OCI-LY1 (cell line): Measurements from ENCODE around the gene PHOSPHO1.
A peak's percentile ranks its signal among the peaks of the same experiment; 100 is the strongest.

ENCODE experiments used
- H2AFZ ChIP-seq: fragments of 200-600 bp; sonication (generic), shearing (Covaris generic); 2 replicates; pipeline ENCODE4 v1.6.0; 2014; ENCODE audit warnings: antibody characterized with exemption, mild to moderate bottlenecking, low read length
- H3F3A ChIP-seq: fragments of 200-600 bp; sonication (generic), shearing (Covaris generic); 2 replicates; pipeline ENCODE4 v1.6.0; 2014; ENCODE audit warnings: mild to moderate bottlenecking, antibody characterized with exemption, low read length, moderate library complexity; ENCODE audit not compliant: insufficient read depth
- H3K27ac ChIP-seq: fragments of 200-600 bp; sonication (generic); 2 replicates; pipeline ENCODE4 v1.5.1; 2014; ENCODE audit warnings: low read length, mixed run types, mild to moderate bottlenecking, low read depth; ENCODE audit not compliant: poor library complexity, severe bottlenecking
- H3K27me3 ChIP-seq: fragments of 200-600 bp; sonication (generic); 2 replicates; pipeline ENCODE4 v1.6.0; 2014; ENCODE audit warnings: antibody characterized with exemption, mild to moderate bottlenecking, low read length, moderate library complexity; ENCODE audit not compliant: insufficient read depth
- H3K36me3 ChIP-seq: fragments of 200-600 bp; sonication (generic); 2 replicates; pipeline ENCODE4 v1.6.1; 2014; ENCODE audit warnings: mild to moderate bottlenecking, antibody characterized with exemption, low read length, moderate library complexity, mixed read lengths; ENCODE audit not compliant: insufficient read depth
- H3K4me1 ChIP-seq: fragments of 200-600 bp; sonication (generic); 2 replicates; pipeline ENCODE4 v1.5.1; 2014; ENCODE audit warnings: mild to moderate bottlenecking, low read length, moderate library complexity; ENCODE audit not compliant: insufficient read depth, severe bottlenecking
- H3K4me2 ChIP-seq: fragments of 200-600 bp; sonication (generic), shearing (Covaris generic); 2 replicates; pipeline ENCODE4 v1.6.1; 2014; ENCODE audit warnings: low read length
- H3K4me3 ChIP-seq: fragments of 200-600 bp; sonication (generic); 2 replicates; pipeline ENCODE4 v1.5.1; 2014; ENCODE audit warnings: low read length, low read depth, mild to moderate bottlenecking, mixed read lengths; ENCODE audit not compliant: poor library complexity, severe bottlenecking
- H3K79me2 ChIP-seq: fragments of 200-600 bp; shearing (Covaris generic); 2 replicates; pipeline ENCODE4 v1.6.1; 2016; ENCODE audit warnings: mixed run types, low read length, mixed read lengths; ENCODE audit not compliant: insufficient read depth
- H3K9ac ChIP-seq: fragments of 200-600 bp; sonication (generic), shearing (Covaris generic); 2 replicates; pipeline ENCODE4 v1.6.1; 2014; ENCODE audit warnings: mild to moderate bottlenecking, low read length, mixed read lengths
- H3K9me2 ChIP-seq: fragments of 200-600 bp; sonication (generic), shearing (Covaris generic); 2 replicates; pipeline ENCODE4 v1.6.1; 2014; ENCODE audit warnings: low read depth, mild to moderate bottlenecking, low read length, mixed read lengths
- H3K9me3 ChIP-seq: fragments of 200-600 bp; shearing (Covaris generic); 2 replicates; pipeline ENCODE4 v1.6.1; 2014; ENCODE audit warnings: low read length, mixed read lengths
- H4K20me1 ChIP-seq: fragments of 200-600 bp; sonication (generic), shearing (Covaris generic); 2 replicates; pipeline ENCODE4 v1.6.0; 2016; ENCODE audit warnings: mild to moderate bottlenecking, low read length; ENCODE audit not compliant: insufficient read depth
- EZH2 ChIP-seq: fragments of 200-600 bp; sonication (generic), shearing (Covaris generic); IDR thresholded peaks from 2 replicates; pipeline ENCODE4 v1.8.0; 2017; ENCODE audit warnings: borderline replicate concordance, mixed run types, mild to moderate bottlenecking, antibody characterized with exemption, low read length, moderate library complexity, mixed read lengths
- TF ChIP-seq, protein P1 (sequence below): fragments of 200-600 bp; sonication (generic), shearing (Covaris generic); IDR thresholded peaks from 2 replicates; pipeline ENCODE4 v1.5.1; 2017; ENCODE audit warnings: mild to moderate bottlenecking, antibody characterized with exemption, low read length, moderate library complexity, mixed read lengths

PHOSPHO1 gene

DNA sequence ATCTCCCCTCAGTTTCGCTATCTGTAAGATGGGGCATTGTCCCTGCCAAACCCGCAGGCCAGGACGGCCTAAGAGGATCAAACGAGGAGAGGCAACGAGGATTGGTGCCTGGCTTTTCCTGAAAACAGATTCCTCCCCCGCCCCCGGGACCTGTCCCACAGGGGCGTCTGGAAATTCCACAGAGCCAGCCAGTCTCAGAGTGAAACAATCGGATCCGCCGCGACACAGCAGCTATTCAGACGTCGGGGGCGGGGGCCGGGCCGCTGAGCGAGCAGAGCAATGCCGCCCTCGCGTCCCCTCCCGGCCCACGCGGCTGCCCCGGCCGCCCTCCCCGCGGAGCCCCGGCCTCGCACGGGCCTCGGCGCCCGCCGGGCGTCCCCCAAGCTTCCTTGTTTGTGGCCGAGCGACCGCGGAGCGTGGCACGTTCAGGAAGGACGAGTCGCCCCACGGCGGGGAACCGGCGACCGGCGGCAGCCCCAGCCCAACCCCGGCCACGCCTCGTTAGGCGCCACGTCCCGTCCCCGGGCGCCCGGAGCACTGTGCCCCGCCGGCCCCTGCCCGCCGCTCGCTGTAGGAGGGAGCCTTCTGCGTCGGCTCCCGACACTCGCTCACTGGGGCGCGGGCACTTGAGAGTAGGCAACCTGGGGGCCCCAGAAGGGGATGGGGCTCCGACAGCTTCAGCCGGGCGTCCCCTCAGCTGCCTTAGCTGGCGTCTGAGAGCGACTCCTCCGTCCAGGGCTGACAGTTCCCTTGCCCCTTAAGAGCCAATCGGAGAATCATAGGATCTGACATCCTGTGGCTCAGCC, 29.6 kb upstream of the PHOSPHO1 start:
- no peak for TF ChIP-seq EZH2
- TF ChIP-seq, protein P1, sequence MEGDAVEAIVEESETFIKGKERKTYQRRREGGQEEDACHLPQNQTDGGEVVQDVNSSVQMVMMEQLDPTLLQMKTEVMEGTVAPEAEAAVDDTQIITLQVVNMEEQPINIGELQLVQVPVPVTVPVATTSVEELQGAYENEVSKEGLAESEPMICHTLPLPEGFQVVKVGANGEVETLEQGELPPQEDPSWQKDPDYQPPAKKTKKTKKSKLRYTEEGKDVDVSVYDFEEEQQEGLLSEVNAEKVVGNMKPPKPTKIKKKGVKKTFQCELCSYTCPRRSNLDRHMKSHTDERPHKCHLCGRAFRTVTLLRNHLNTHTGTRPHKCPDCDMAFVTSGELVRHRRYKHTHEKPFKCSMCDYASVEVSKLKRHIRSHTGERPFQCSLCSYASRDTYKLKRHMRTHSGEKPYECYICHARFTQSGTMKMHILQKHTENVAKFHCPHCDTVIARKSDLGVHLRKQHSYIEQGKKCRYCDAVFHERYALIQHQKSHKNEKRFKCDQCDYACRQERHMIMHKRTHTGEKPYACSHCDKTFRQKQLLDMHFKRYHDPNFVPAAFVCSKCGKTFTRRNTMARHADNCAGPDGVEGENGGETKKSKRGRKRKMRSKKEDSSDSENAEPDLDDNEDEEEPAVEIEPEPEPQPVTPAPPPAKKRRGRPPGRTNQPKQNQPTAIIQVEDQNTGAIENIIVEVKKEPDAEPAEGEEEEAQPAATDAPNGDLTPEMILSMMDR = no peak
- Histone ChIP-seq H3F3A (no peaks in the 10 kb centered on the region), H3K79me2 (no peaks in the 10 kb centered on the region), H3K9me2 (no peaks in the 10 kb centered on the region), H3K9me3 (no peaks in the 10 kb centered on the region), H3K9ac (peak overlapping the region; percentile 9; the same call in 1 of the 2 replicates), H3K27ac (no peak overlapping the region), H3K4me2 (peak overlapping the region; percentile 68), H4K20me1 (no peaks in the 10 kb centered on the region), H3K36me3 (no peaks in the 10 kb centered on the region), H3K27me3 (0 out of 2 replicates have a peak, but pooled peaks cover 4% of the 10 kb centered on the region), H2AFZ (no peak overlapping the region), H3K4me1 (peaks cover 10% of the 10 kb centered on the region), H3K4me3 (peak overlapping the region; percentile 51)

DNA sequence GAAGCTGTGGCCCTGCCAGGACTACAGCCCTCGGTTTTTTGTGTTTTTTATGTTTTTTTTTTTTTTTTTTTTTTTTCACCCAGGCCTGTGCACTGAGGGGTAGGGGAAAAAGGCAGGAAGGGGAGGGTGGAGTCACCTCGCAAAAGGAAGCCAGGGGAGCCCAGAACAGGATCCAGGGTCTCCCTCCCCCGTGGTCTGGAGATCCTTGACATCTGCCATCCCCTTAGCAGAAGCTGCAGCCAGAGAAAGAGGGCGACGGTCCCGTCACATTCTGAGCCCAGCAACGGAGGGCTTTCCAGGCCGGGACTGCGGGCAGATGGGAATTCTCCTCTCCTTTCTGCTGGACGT, 29.1 kb upstream of the PHOSPHO1 start:
- Histone ChIP-seq H3K9me2 (no peaks in the 10 kb centered on the region), H3K4me3 (peak overlapping the region; percentile 51), H3K9ac (peak overlapping the region; percentile 9; the same call in 1 of the 2 replicates), H3K4me1 (peaks cover 10% of the 10 kb centered on the region), H3K9me3 (no peaks in the 10 kb centered on the region), H3K27ac (no peak overlapping the region), H2AFZ (no peak overlapping the region), H4K20me1 (no peaks in the 10 kb centered on the region), H3K79me2 (no peaks in the 10 kb centered on the region), H3K4me2 (peak overlapping the region; percentile 68), H3F3A (no peaks in the 10 kb centered on the region), H3K27me3 (0 out of 2 replicates have a peak, but pooled peaks cover 4% of the 10 kb centered on the region), H3K36me3 (no peaks in the 10 kb centered on the region)
- TF ChIP-seq, protein P1 = no peak

DNA sequence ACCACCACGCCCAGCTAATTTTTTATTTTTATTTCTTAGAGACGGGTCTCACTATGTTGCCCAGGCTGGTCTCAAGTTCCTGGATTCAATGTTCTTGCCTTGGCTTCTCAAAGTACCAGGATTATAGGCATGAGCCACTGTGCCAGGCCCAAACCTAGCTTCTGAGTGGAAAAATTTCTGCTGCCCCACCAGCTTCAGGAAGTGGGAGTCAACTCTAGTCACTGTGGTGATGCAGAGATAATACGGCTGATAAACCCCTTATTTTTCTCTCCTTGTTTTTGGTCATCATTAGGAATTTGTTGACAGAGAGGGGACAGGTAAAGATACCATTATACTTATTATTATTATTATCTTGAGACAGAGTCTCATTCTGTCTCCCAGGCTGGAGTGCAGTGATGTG, 27.8 kb upstream of the PHOSPHO1 start:
- Histone ChIP-seq H3K4me3 (no peak overlapping the region), H3K9me3 (no peaks in the 10 kb centered on the region), H3K36me3 (no peaks in the 10 kb centered on the region), H3K4me2 (no peak overlapping the region), H3F3A (no peaks in the 10 kb centered on the region), H3K9me2 (no peaks in the 10 kb centered on the region), H3K27ac (no peak overlapping the region), H3K9ac (no peak overlapping the region), H3K27me3 (0 out of 2 replicates have a peak, but pooled peaks cover 4% of the 10 kb centered on the region), H4K20me1 (no peaks in the 10 kb centered on the region), H3K79me2 (no peaks in the 10 kb centered on the region), H2AFZ (no peak overlapping the region), H3K4me1 (peaks cover 10% of the 10 kb centered on the region)
- TF ChIP-seq, protein P1 = no peak
- no peak for TF ChIP-seq EZH2
